B cell (primary cell): ENCODE measurements around the gene MAPK1. TPM values are rescaled to one million over a fixed set of nuclear protein-coding genes. Genes with fewer than 3 reads are reported as not detected.

Source experiments
- ATAC-seq: fragments of 200-7000 bp; cut with Tn5 transposase; one replicate; pipeline ENCODE4 v1.10.0; 2021; ENCODE audit warnings: low read depth, mild to moderate bottlenecking, moderate number of reproducible peaks, moderate library complexity
- CTCF ChIA-PET: fragments of 350-600 bp; sonication (Branson Sonifier 250); formaldehyde crosslinking; loops from one replicate; lab custom pipeline; 2021; ENCODE audit warnings: antibody characterized with exemption, inconsistent platforms; lab: Charles Lee
- POLR2A ChIA-PET: fragments of 350-600 bp; sonication (Branson Sonifier 250); formaldehyde crosslinking; loops from one replicate; lab custom pipeline; 2021; ENCODE audit warnings: antibody characterized with exemption; lab: Charles Lee
- DNase-seq: peaks from one replicate; pipeline ENCODE4 v3.0.0; 2013
- H2AFZ ChIP-seq: 2 replicates; pipeline ENCODE4 v1.6.1; 2012; ENCODE audit warnings: mild to moderate bottlenecking, low read depth, low read length; ENCODE audit not compliant: insufficient read depth, poor library complexity, severe bottlenecking
- H3K27ac ChIP-seq, 2 donors: 1 replicate in 1 of 2; 2 replicates in 1 of 2; pipeline ENCODE4 v1.5.1; 2012 to 2013; ENCODE audit warnings: low read length in 2 of 2, mild to moderate bottlenecking in 2 of 2, moderate library complexity in 1 of 2
- H3K27me3 ChIP-seq, 4 experiments: fragments of 200-600 bp in 1 of 4; sonication (generic) in 1 of 4; replicated peaks in 1 of 4; 1 replicate in 2 of 4; 2 replicates in 2 of 4; pipeline versions ENCODE4 v1.6.1 to v1.7.0; 2013 to 2016; ENCODE audit warnings: low read length in 3 of 4, mild to moderate bottlenecking in 2 of 4, mixed read lengths in 1 of 4, moderate library complexity in 1 of 4; ENCODE audit not compliant: insufficient read depth in 4 of 4, control insufficient read depth in 3 of 4; ENCODE audit errors: control extremely low read depth in 1 of 4
- H3K36me3 ChIP-seq, 2 experiments: replicated peaks in 1 of 2; 1 replicate in 1 of 2; 2 replicates in 1 of 2; pipeline versions ENCODE4 v1.6.1 to v1.7.1; 2013; ENCODE audit warnings: low read length in 1 of 2; ENCODE audit not compliant: insufficient read depth in 2 of 2, control insufficient read depth in 1 of 2; ENCODE audit errors: control extremely low read depth in 1 of 2, extremely low read depth in 1 of 2
- H3K4me1 ChIP-seq, 2 donors: fragments of 200-600 bp in 1 of 2; sonication (generic) in 1 of 2; 1 replicate in 1 of 2; 2 replicates in 1 of 2; pipeline versions ENCODE4 v1.5.1 to v1.6.1; 2013 to 2017; ENCODE audit warnings: low read length in 2 of 2; ENCODE audit not compliant: control insufficient read depth in 2 of 2, insufficient read depth in 2 of 2
- H3K4me2 ChIP-seq: replicated peaks from 2 replicates; pipeline ENCODE3; 2012; ENCODE audit warnings: mild to moderate bottlenecking, low read depth, low read length; ENCODE audit not compliant: poor library complexity, severe bottlenecking
- H3K4me3 ChIP-seq, 5 experiments: fragments of 200-600 bp in 1 of 5; sonication (generic) in 1 of 5; 1 replicate in 3 of 5; 2 replicates in 2 of 5; pipeline versions ENCODE4 v1.5.1 to v1.7.0; 2011 to 2016; ENCODE audit warnings: low read length in 4 of 5, mild to moderate bottlenecking in 4 of 5, low read depth in 2 of 5, control low read depth in 1 of 5, moderate library complexity in 1 of 5; ENCODE audit not compliant: insufficient read depth in 1 of 5; ENCODE audit errors: control extremely low read depth in 1 of 5, extremely low read depth in 1 of 5
- H3K79me2 ChIP-seq: fragments of 200-600 bp; sonication (generic); one replicate; pipeline ENCODE4 v1.6.0; 2016; ENCODE audit warnings: low read length; ENCODE audit not compliant: control insufficient read depth, insufficient read depth
- H3K9ac ChIP-seq: fragments of 200-600 bp; sonication (generic); 2 replicates; pipeline ENCODE4 v1.6.1; 2017; ENCODE audit warnings: mild to moderate bottlenecking, low read length, moderate library complexity
- H3K9me3 ChIP-seq, 3 donors: one replicate each; pipeline versions ENCODE4 v1.6.1 to v1.7.1; 2013; ENCODE audit warnings: low read length in 2 of 3; ENCODE audit not compliant: control insufficient read depth in 2 of 3, insufficient read depth in 1 of 3; ENCODE audit errors: control extremely low read depth in 1 of 3
- H4K20me1 ChIP-seq: 2 replicates; pipeline ENCODE4 v1.6.0; 2012; ENCODE audit warnings: mild to moderate bottlenecking, low read length; ENCODE audit not compliant: insufficient read depth, control insufficient read depth, poor library complexity, severe bottlenecking
- H3K27ac Mint-ChIP-seq: one replicate; pipeline ENCODE4 v1.8.0; 2021; ENCODE audit warnings: mixed read lengths
- H3K27me3 Mint-ChIP-seq: one replicate; pipeline ENCODE4 v1.8.0; 2021; ENCODE audit warnings: mixed read lengths
- H3K4me1 Mint-ChIP-seq: one replicate; pipeline ENCODE4 v1.8.0; 2021; ENCODE audit warnings: mixed read lengths
- H3K4me3 Mint-ChIP-seq: one replicate; pipeline ENCODE4 v1.8.0; 2021; ENCODE audit warnings: mixed read lengths
- H3K9me3 Mint-ChIP-seq: one replicate; pipeline ENCODE4 v1.8.0; 2022; ENCODE audit warnings: mixed read lengths; ENCODE audit not compliant: insufficient read depth
- CTCF ChIP-seq: fragments of 200-600 bp; IDR thresholded peaks from one replicate; pipeline ENCODE4 v1.8.0; 2022; ENCODE audit warnings: antibody characterized with exemption, mild to moderate bottlenecking
- EZH2 ChIP-seq: IDR thresholded peaks from 2 replicates; pipeline ENCODE4 v1.6.1; 2012; ENCODE audit warnings: borderline replicate concordance, low read depth, mild to moderate bottlenecking, moderate library complexity, low read length; ENCODE audit not compliant: insufficient read depth, poor library complexity, severe bottlenecking
- WGBS: methylation state at CpG from one replicate; pipeline ENCODE4 v1.1.5; 2013; ENCODE audit warnings: missing lambda C conversion rate; ENCODE audit not compliant: insufficient coverage; 5-methylcytosine and 5-hydroxymethylcytosine counted together
- intact Hi-C: fragments of 100-400 bp; cut with micrococcal nuclease; formaldehyde crosslinking; loops from one replicate; pipeline ENCODE4 v1.10.0; 2022
- polyA plus RNA-seq: library from polyadenylated mRNA; depleted of rRNA; stranded (reverse); fragments of >200 nt; gene quantifications from 2 replicates; pipeline ENCODE4 v1.2.3, GENCODE V29; 2012
- small RNA-seq: library from RNA; depleted of rRNA; stranded (forward); fragments of <200 nt; gene quantifications from one replicate; pipeline ENCODE3, GENCODE V24; 2012; ENCODE audit warnings: low replicate concordance, low read depth; ENCODE audit not compliant: insufficient read length
- total RNA-seq, 2 donors: library from RNA; stranded (reverse); fragments of 120-200 nt in 1 of 2; gene quantifications; 1 replicate in 1 of 2; 2 replicates in 1 of 2; pipeline versions ENCODE4 v1.2.3 to v1.2.4, GENCODE V29; 2013 to 2022

MAPK1 gene
- total and polyA plus RNA-seq, 2 donors (not counting 1 experiment from before 2014, with no cell fraction given), result 24.0 to 155 TPM

- H3K9me3 ChIP-seq, result no peaks in the 10 kb centered on the region
- TF ChIP-seq CTCF (no peak), EZH2 (no peak)
- peaks cover 8% of the 10 kb centered on the region for H4K20me1 ChIP-seq
- intact Hi-C loops, result no loop called here
- WGBS, result 94% methylated on average over 6 of the region's 6 CpGs
- no peaks in the 10 kb centered on the region for H3K27me3 ChIP-seq
- H3K36me3 ChIP-seq, result peaks cover 3 to 31% of the 10 kb centered on the region in 2 experiments
- Mint-ChIP-seq H3K4me1 (peaks cover 8% of the 10 kb centered on the region), H3K27ac (no peak overlapping the region), H3K4me3 (no peak overlapping the region), H3K9me3 (no peaks in the 10 kb centered on the region), H3K27me3 (no peaks in the 10 kb centered on the region)
- peaks cover 26% of the 10 kb centered on the region for H3K79me2 ChIP-seq
- ATAC-seq (no peak), DNase-seq (no peak)
- H3K4me1 ChIP-seq, result peaks cover 0 to 7% of the 10 kb centered on the region in 2 donors
- H3K4me2 ChIP-seq, result no peak overlapping the region
- ChIA-PET POLR2A (no interaction called here), CTCF (no interaction called here)
- no peak overlapping the region for H3K4me3 ChIP-seq
- H3K27ac ChIP-seq, result no peak overlapping the region
- H3K9ac ChIP-seq, result no peak overlapping the region
- H2AFZ ChIP-seq, result no peak overlapping the region
Measured at GRCh38 chr22:21708960-21709359, 158.5 kb downstream of the MAPK1 start.

- Histone ChIP-seq H3K4me2 (no peak overlapping the region), H3K27ac (no peak overlapping the region), H3K4me1 (no peaks in the 10 kb centered on the region), H3K27me3 (no peaks in the 10 kb centered on the region), H3K9me3 (no peaks in the 10 kb centered on the region), H2AFZ (no peak overlapping the region), H3K79me2 (peaks cover 26% of the 10 kb centered on the region), H3K4me3 (no peak overlapping the region), H3K9ac (no peak overlapping the region), H3K36me3 (peaks cover 3 to 41% of the 10 kb centered on the region in 2 experiments), H4K20me1 (peaks cover 8% of the 10 kb centered on the region)
- Mint-ChIP-seq H3K27me3 (no peaks in the 10 kb centered on the region), H3K27ac (no peak overlapping the region), H3K9me3 (no peaks in the 10 kb centered on the region), H3K4me3 (no peak overlapping the region), H3K4me1 (no peaks in the 10 kb centered on the region)
- ATAC-seq, result no peak
- ChIA-PET CTCF (interaction anchor here (1.7 to 1.8 kb wide), 2 partner anchors 228 to 231 kb away, joined by 5 to 8 read pairs; no protein-coding TSS in a partner anchor), POLR2A (no interaction called here)
- intact Hi-C loops, result no loop called here
- DNase-seq, result no peak
- WGBS, result 73% methylated on average over 2 of the region's 3 CpGs
- TF ChIP-seq CTCF (no peak), EZH2 (no peak)
Measured at GRCh38 chr22:21707677-21708076, 159.8 kb downstream of the MAPK1 start.

Small RNA genes lying within 50 kb of the gene (small RNA-seq; reads per million reads assigned to genes)
- gene RN7SL280P (not detected), gene RNA5SP493 (0.76 reads per million)

Other genes with a start within 250 kb of the MAPK1 start
- 46.6 and 48.8 TPM in 2 replicates for gene YDJC, start 237.6 kb downstream of the MAPK1 start, total RNA-seq
- gene YDJC, start 237.6 kb downstream of the MAPK1 start, polyA plus RNA-seq, result 55.4 and 82.8 TPM in 2 replicates
- 0.52 and 0.63 TPM in 2 replicates for gene CCDC116, start 234.9 kb downstream of the MAPK1 start, total RNA-seq
- 0.29 and 0.55 TPM in 2 replicates for gene CCDC116, start 234.9 kb downstream of the MAPK1 start, polyA plus RNA-seq
- 10.6 and 15.2 TPM in 2 replicates for gene SDF2L1, start 225.3 kb downstream of the MAPK1 start, total RNA-seq
- gene SDF2L1, start 225.3 kb downstream of the MAPK1 start, polyA plus RNA-seq, result 23.5 and 26.4 TPM in 2 replicates
- 71.1 and 80.1 TPM in 2 replicates for gene PPIL2, start 201.6 kb downstream of the MAPK1 start, total RNA-seq
- 71.2 and 81.8 TPM in 2 replicates for gene PPIL2, start 201.6 kb downstream of the MAPK1 start, polyA plus RNA-seq
- gene YPEL1, start 131.9 kb downstream of the MAPK1 start, total RNA-seq, result 14.9 and 17.3 TPM in 2 replicates
- 17.0 and 24.2 TPM in 2 replicates for gene YPEL1, start 131.9 kb downstream of the MAPK1 start, polyA plus RNA-seq
- gene PPM1F, start 85.2 kb upstream of the MAPK1 start, total RNA-seq, result 30.0 and 33.1 TPM in 2 replicates
- gene PPM1F, start 85.2 kb upstream of the MAPK1 start, polyA plus RNA-seq, result 13.3 and 18.1 TPM in 2 replicates
- gene TOP3B, start 115.1 kb upstream of the MAPK1 start, total RNA-seq, result 103 and 105 TPM in 2 replicates
- 75.3 and 77.1 TPM in 2 replicates for gene TOP3B, start 115.1 kb upstream of the MAPK1 start, polyA plus RNA-seq